NB4 (cell line): ENCODE data around the gene PRKD2.

Experiments used
- TF ChIP-seq, protein P1 (sequence below): IDR thresholded peaks from one replicate; pipeline ENCODE4 v1.5.1; 2012; ENCODE audit warnings: low read depth, low read length
- TF ChIP-seq, protein P2 (sequence below): IDR thresholded peaks from 2 replicates; pipeline ENCODE4 v1.6.1; 2011; ENCODE audit warnings: low read depth, low read length

DNA sequence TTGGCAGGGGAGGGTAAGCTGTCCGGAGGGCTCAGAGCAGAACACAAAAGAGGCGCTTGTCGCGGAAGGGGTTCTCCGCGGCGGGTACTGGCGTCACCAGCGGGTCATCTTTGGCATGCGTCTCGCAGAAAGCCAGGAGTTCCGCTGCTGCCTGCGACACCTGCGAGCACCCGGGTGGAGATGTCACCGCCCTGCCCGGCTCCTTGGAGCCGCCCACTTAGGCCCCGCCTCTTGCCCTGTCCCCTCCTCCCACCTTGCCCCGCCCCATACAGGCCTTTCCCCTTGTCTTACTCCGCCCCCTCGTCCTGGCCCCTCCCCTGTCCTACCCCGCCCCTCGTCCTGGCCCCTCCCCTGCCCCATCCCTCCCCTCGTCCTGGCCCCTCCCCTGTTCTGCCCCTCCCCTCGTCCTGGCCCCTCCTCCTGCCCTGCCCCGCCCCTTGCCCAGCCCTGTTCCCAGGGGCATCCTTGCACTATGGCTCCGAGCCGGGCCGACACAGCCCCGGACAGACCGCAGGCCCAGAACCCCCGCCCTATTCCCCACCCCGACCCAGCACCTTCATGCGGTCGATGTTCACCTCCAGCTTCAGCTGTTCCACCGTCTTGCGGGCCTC is 82.8 kb downstream of the PRKD2 start:
- TF ChIP-seq, protein P1, sequence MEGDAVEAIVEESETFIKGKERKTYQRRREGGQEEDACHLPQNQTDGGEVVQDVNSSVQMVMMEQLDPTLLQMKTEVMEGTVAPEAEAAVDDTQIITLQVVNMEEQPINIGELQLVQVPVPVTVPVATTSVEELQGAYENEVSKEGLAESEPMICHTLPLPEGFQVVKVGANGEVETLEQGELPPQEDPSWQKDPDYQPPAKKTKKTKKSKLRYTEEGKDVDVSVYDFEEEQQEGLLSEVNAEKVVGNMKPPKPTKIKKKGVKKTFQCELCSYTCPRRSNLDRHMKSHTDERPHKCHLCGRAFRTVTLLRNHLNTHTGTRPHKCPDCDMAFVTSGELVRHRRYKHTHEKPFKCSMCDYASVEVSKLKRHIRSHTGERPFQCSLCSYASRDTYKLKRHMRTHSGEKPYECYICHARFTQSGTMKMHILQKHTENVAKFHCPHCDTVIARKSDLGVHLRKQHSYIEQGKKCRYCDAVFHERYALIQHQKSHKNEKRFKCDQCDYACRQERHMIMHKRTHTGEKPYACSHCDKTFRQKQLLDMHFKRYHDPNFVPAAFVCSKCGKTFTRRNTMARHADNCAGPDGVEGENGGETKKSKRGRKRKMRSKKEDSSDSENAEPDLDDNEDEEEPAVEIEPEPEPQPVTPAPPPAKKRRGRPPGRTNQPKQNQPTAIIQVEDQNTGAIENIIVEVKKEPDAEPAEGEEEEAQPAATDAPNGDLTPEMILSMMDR = no peak
- TF ChIP-seq, protein P2, sequence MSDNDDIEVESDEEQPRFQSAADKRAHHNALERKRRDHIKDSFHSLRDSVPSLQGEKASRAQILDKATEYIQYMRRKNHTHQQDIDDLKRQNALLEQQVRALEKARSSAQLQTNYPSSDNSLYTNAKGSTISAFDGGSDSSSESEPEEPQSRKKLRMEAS = no peak
